Lower lobe of right lung (tissue), 2 donors: ENCODE measurements around the gene ALDH1A3. TPM values are rescaled to one million over a fixed set of nuclear protein-coding genes. Genes with fewer than 3 reads are reported as not detected.

ENCODE experiments used
- ATAC-seq, 2 donors: fragments of 200-7000 bp; cut with Tn5 transposase; one replicate each; pipeline ENCODE4 v1.9.1; 2020 to 2022; ENCODE audit warnings: mild to moderate bottlenecking in 2 of 2, moderate library complexity in 2 of 2
- DNase-seq: peaks from one replicate; pipeline ENCODE4 v3.0.0-alpha.2; 2020
- H3K27ac ChIP-seq: fragments of 200-600 bp; one replicate; pipeline ENCODE4 v1.8.0; 2022
- H3K27me3 ChIP-seq: fragments of 200-600 bp; one replicate; pipeline ENCODE4 v1.8.0; 2022; ENCODE audit warnings: low read depth
- H3K36me3 ChIP-seq: fragments of 200-600 bp; one replicate; pipeline ENCODE4 v1.8.0; 2022; ENCODE audit warnings: mild to moderate bottlenecking
- H3K4me1 ChIP-seq: fragments of 200-600 bp; one replicate; pipeline ENCODE4 v1.8.0; 2022
- H3K4me3 ChIP-seq: fragments of 200-600 bp; one replicate; pipeline ENCODE4 v1.8.0; 2022; ENCODE audit warnings: mild to moderate bottlenecking
- H3K9me3 ChIP-seq: fragments of 200-600 bp; one replicate; pipeline ENCODE4 v1.8.0; 2022
- intact Hi-C: fragments of 100-400 bp; cut with DNase I; formaldehyde crosslinking; loops from one replicate; pipeline ENCODE4 v1.11.0; 2022
- total RNA-seq: library from RNA; stranded (reverse); fragmentation: NEBNext Ultra II Directional; extraction: Animal tissue kit (Norgen Biotek cat#: 25700); gene quantifications from one replicate; pipeline ENCODE4 v1.2.1, GENCODE V29; 2021
- TF ChIP-seq, protein P1 (sequence below): fragments of 200-600 bp; IDR thresholded peaks from one replicate; pipeline ENCODE4 v1.8.0; 2022; ENCODE audit warnings: antibody characterized with exemption, mild to moderate bottlenecking
- donor health status: DM: no; HTN: yes; CAD: no; lungs with severe emphysema.

Gene ALDH1A3
- total RNA-seq, 1 donor from 2014 or later: 9.7 TPM

GRCh38 chr15:100952566-100952965 is 72.9 kb downstream of the ALDH1A3 start:
- no peak for ATAC-seq
- no peak overlapping the region for H3K27ac ChIP-seq
- no peaks in the 10 kb centered on the region for H3K27me3 ChIP-seq
- TF ChIP-seq, protein P1, sequence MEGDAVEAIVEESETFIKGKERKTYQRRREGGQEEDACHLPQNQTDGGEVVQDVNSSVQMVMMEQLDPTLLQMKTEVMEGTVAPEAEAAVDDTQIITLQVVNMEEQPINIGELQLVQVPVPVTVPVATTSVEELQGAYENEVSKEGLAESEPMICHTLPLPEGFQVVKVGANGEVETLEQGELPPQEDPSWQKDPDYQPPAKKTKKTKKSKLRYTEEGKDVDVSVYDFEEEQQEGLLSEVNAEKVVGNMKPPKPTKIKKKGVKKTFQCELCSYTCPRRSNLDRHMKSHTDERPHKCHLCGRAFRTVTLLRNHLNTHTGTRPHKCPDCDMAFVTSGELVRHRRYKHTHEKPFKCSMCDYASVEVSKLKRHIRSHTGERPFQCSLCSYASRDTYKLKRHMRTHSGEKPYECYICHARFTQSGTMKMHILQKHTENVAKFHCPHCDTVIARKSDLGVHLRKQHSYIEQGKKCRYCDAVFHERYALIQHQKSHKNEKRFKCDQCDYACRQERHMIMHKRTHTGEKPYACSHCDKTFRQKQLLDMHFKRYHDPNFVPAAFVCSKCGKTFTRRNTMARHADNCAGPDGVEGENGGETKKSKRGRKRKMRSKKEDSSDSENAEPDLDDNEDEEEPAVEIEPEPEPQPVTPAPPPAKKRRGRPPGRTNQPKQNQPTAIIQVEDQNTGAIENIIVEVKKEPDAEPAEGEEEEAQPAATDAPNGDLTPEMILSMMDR: no peak
- H3K9me3 ChIP-seq: no peaks in the 10 kb centered on the region
- no peak overlapping the region for H3K4me3 ChIP-seq
- intact Hi-C loops: no loop called here
- no peaks in the 10 kb centered on the region for H3K36me3 ChIP-seq
- no peaks in the 10 kb centered on the region for H3K4me1 ChIP-seq
- no peak for DNase-seq

GRCh38 chr15:100958326-100959065 is 78.9 kb downstream of the ALDH1A3 start:
- peaks cover 13% of the 10 kb centered on the region for H3K4me1 ChIP-seq
- ATAC-seq (peak; percentile 66 to 71), DNase-seq (no peak)
- TF ChIP-seq, protein P1: no peak
- no peaks in the 10 kb centered on the region for H3K27me3 ChIP-seq
- H3K27ac ChIP-seq: no peak overlapping the region
- H3K36me3 ChIP-seq: no peaks in the 10 kb centered on the region
- intact Hi-C loops: no loop called here
- no peak overlapping the region for H3K4me3 ChIP-seq
- no peaks in the 10 kb centered on the region for H3K9me3 ChIP-seq

DNA sequence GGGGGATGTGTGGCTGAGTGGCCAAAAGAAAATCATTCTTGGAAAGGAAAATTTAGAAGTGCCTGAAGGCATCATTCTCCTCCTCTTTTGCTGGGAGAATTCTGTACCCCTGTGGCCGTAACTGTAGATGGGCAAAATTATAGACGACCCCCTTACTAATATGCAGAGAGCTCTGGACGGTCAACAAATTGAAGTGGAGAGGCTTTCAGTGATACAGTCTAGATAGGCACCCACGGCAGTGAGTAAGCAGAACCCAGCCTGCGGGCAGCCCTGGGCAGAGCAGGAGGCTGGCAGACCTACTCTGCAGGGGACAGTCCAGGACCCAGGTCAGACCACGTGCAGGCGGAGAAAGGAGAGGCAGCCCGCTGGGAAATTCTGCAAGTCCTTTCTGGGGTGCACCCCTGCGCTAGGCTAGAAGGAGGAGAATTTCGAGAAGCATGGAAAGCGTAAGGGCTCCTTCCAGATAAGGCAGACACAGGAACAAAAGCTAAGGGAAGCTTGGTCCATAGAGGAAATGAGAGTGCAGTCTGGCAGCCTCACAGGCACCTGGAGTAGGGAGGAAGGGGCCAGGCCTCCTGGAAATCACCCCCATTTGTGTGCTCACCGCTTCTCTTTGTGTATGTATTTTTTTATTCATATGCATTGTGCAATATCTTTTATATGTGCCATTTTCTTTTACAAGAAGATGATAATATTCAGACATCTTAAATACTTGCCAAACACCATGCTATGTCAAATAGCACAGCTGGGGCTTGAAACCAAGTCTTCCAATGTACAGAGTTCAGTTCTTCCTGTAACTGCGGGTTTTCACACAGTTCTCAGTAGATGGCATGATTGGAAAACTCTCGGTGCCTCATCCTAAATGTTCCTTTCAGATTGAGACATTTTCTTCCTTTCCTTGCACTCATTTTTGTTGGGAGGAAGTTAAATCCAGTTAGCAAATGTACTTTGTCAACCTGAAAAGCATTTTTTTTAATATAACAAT is 79.7 kb downstream of the ALDH1A3 start:
- Histone ChIP-seq H3K4me1 (peaks cover 13% of the 10 kb centered on the region), H3K27ac (no peak overlapping the region)

More for the DNA sequence above, 79.7 kb downstream of the ALDH1A3 start:
- no peak overlapping the region for H3K4me3 ChIP-seq
- TF ChIP-seq, protein P1: no peak
- no peaks in the 10 kb centered on the region for H3K9me3 ChIP-seq
- no peaks in the 10 kb centered on the region for H3K27me3 ChIP-seq
- intact Hi-C loops: no loop called here
- DNase-seq (no peak), ATAC-seq (peak; percentile 58 to 61)
- H3K36me3 ChIP-seq: no peaks in the 10 kb centered on the region

Other genes with a start within 250 kb of the ALDH1A3 start
- 24.3 TPM for gene LRRK1, start 39.5 kb downstream of the ALDH1A3 start, total RNA-seq